NCI-H2196 treated with DMSO at 0.1 percent for 48 hours (cell line): Measurements from ENCODE around the gene SPRED3.
A peak's percentile ranks its signal among the peaks of the same experiment; 100 is the strongest.
"Not testable (repeated sequence)": the region's sequence is repeated elsewhere in the genome, so short reads cannot be mapped to it uniquely, and the experiment has no call there.

Source experiments
- DNase-seq: peaks from one replicate; lab custom pipeline; 2025; ENCODE audit not compliant: unreplicated experiment; lab: John Stamatoyannopoulos, UW

Gene SPRED3

GRCh38 chr19:38388349-38389100 lies at the start of gene SPRED3:
Gene SPRED3 (plus strand): TSS chr19:38388697. CDS start chr19:38390303, 1,606 bp downstream.
- peak; percentile 47 for DNase-seq

- DNase-seq: not testable (repeated sequence)
Measured at GRCh38 chr19:38339011-38339410, 49.5 kb upstream of the SPRED3 start.

- DNase-seq: no peak
Measured at GRCh38 chr19:38340927-38341326, 47.6 kb upstream of the SPRED3 start.

GRCh38 chr19:38346837-38347236 lies 41.7 kb upstream of the SPRED3 start:
- DNase-seq: no peak

GRCh38 chr19:38350883-38351282 lies 37.6 kb upstream of the SPRED3 start:
- DNase-seq: no peak

GRCh38 chr19:38351865-38352395 lies 36.6 kb upstream of the SPRED3 start:
- no peak for DNase-seq

GRCh38 chr19:38352611-38353010 lies 35.9 kb upstream of the SPRED3 start:
- DNase-seq: no peak

- no peak for DNase-seq
Measured at GRCh38 chr19:38355728-38356725, 32.5 kb upstream of the SPRED3 start.

GRCh38 chr19:38358071-38358470 lies 30.4 kb upstream of the SPRED3 start:
- DNase-seq: no peak

- no peak for DNase-seq
Measured at GRCh38 chr19:38359242-38360021, 29.1 kb upstream of the SPRED3 start.

- no peak for DNase-seq
Measured at GRCh38 chr19:38360351-38360750, 28.1 kb upstream of the SPRED3 start.

GRCh38 chr19:38360839-38361631 lies 27.5 kb upstream of the SPRED3 start:
- DNase-seq: no peak

GRCh38 chr19:38361633-38362075 lies 26.8 kb upstream of the SPRED3 start:
- DNase-seq: peak; percentile 70

GRCh38 chr19:38362076-38362945 lies 26.2 kb upstream of the SPRED3 start:
- peak; percentile 81 for DNase-seq

- DNase-seq: not testable (repeated sequence)
Measured at GRCh38 chr19:38362946-38363688, 25.4 kb upstream of the SPRED3 start.

- no peak for DNase-seq
Measured at GRCh38 chr19:38367041-38367440, 21.5 kb upstream of the SPRED3 start.

GRCh38 chr19:38369584-38369983 lies 18.9 kb upstream of the SPRED3 start:
- DNase-seq: no peak

- no peak for DNase-seq
Measured at GRCh38 chr19:38370299-38370698, 18.2 kb upstream of the SPRED3 start.
